ENCODE results near the gene IGSF9. TPM values are rescaled to one million over a fixed set of nuclear protein-coding genes. Genes with fewer than 3 reads are reported as not detected.

IGSF9 gene
- polyA plus RNA-seq, 1 donor from 2014 or later, result 11.8 TPM

DNA sequence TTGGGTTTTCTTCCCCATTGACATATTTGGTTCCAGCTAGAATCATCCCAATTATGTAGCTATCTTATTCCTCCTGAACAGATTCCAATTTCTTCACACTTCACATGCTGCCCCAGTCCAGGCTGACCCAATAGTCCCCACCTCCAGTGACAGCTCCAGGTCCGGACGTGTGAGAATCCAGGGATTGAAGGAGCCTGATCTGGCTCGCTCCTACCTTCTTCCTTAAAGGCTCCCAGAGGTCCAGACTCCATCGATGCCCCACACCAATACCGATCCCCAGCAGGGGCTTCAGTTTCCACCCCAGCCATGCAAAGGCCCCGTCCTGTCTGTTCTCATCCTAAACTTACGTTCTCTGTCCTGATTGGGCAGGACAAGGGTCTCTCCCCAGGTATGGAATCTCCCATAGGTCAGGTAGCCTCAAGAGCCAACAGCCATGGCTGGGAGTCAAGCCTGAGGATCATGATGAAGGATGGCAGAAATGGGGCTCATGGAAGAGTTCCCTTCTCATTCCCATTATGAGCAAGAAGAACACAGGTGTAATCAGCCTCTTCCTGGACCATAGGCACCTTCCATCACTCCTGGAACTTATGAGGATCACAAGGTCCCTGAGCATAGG lies 29.0 kb upstream of the IGSF9 start:
- Histone ChIP-seq H3K9me2 (ENCODE audit: insufficient read depth, low read length) (no peaks in the 10 kb centered on the region), H3K27ac (ENCODE audit: low read length) (no peak overlapping the region), H3K27me3 (ENCODE audit: insufficient read depth, low read depth, low read length) (no peaks in the 10 kb centered on the region), H3K4me3 (ENCODE audit: low read length) (no peak overlapping the region), H3K79me2 (replicated peaks; ENCODE audit: insufficient read depth, low read length) (no peaks in the 10 kb centered on the region), H3K4me2 (ENCODE audit: low read length) (no peak overlapping the region), H2AFZ (ENCODE audit: low read depth, low read length) (no peak overlapping the region), H3K9ac (ENCODE audit: low read length) (no peak overlapping the region), H4K20me1 (ENCODE audit: insufficient read depth) (no peaks in the 10 kb centered on the region), H3F3A (ENCODE audit: insufficient read depth, low read length, poor library complexity, severe bottlenecking) (no peaks in the 10 kb centered on the region), H3K36me3 (ENCODE audit: insufficient read depth, low read length) (no peaks in the 10 kb centered on the region), H3K9me3 (ENCODE audit: low read length) (no peaks in the 10 kb centered on the region)
- no peak for TF ChIP-seq MXI1 (conservative IDR thresholded peaks at IDR 0.05; ENCODE audit: poor library complexity, severe bottlenecking)

DNA sequence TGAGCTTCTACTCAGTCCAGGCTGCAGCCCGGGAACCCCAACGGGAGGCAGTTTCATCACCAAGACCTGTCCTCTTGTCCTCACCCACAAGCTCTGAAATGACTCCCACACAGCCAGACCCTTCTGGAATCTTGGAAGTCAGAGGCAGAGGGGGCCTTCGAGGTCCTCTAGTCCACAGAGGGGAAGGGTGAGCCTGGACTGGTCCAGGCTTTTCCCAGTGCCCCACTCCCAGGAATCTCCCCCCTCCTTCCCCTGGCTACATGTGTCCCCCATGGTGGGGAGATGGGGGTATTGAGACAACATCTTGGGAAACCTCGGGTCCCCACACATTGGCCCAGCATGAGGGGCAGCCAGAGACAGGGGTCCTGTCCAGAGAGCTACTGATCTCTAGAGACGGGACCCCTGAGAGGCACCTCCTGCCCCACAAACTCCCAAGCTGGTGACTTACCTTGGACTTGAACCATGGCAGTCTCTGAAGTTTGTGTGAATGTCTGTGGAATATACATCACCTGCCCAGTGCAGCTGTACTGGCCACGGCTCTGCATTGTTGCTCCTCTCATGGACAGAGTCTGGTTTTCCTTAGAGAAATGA lies 28.0 kb upstream of the IGSF9 start:
- no peak overlapping the region for H3K27ac ChIP-seq (ENCODE audit: low read length)
- no peaks in the 10 kb centered on the region for H3K36me3 ChIP-seq (ENCODE audit: insufficient read depth, low read length)
- H3K9me2 ChIP-seq (ENCODE audit: insufficient read depth, low read length), result no peaks in the 10 kb centered on the region
- no peaks in the 10 kb centered on the region for H3K9me3 ChIP-seq (ENCODE audit: low read length)
- no peaks in the 10 kb centered on the region for H3K79me2 ChIP-seq (replicated peaks; ENCODE audit: insufficient read depth, low read length)
- H2AFZ ChIP-seq (ENCODE audit: low read depth, low read length), result no peak overlapping the region
- no peak overlapping the region for H3K9ac ChIP-seq (ENCODE audit: low read length)
- no peak overlapping the region for H3K4me3 ChIP-seq (ENCODE audit: low read length)
- H4K20me1 ChIP-seq (ENCODE audit: insufficient read depth), result no peaks in the 10 kb centered on the region
- H3K27me3 ChIP-seq (ENCODE audit: insufficient read depth, low read depth, low read length), result no peaks in the 10 kb centered on the region
- H3K4me2 ChIP-seq (ENCODE audit: low read length), result no peak overlapping the region
- TF ChIP-seq, protein P1, sequence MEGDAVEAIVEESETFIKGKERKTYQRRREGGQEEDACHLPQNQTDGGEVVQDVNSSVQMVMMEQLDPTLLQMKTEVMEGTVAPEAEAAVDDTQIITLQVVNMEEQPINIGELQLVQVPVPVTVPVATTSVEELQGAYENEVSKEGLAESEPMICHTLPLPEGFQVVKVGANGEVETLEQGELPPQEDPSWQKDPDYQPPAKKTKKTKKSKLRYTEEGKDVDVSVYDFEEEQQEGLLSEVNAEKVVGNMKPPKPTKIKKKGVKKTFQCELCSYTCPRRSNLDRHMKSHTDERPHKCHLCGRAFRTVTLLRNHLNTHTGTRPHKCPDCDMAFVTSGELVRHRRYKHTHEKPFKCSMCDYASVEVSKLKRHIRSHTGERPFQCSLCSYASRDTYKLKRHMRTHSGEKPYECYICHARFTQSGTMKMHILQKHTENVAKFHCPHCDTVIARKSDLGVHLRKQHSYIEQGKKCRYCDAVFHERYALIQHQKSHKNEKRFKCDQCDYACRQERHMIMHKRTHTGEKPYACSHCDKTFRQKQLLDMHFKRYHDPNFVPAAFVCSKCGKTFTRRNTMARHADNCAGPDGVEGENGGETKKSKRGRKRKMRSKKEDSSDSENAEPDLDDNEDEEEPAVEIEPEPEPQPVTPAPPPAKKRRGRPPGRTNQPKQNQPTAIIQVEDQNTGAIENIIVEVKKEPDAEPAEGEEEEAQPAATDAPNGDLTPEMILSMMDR (IDR thresholded peaks at IDR 0.05; ENCODE audit: poor library complexity, severe bottlenecking), result no peak
- TF ChIP-seq, protein P2, sequence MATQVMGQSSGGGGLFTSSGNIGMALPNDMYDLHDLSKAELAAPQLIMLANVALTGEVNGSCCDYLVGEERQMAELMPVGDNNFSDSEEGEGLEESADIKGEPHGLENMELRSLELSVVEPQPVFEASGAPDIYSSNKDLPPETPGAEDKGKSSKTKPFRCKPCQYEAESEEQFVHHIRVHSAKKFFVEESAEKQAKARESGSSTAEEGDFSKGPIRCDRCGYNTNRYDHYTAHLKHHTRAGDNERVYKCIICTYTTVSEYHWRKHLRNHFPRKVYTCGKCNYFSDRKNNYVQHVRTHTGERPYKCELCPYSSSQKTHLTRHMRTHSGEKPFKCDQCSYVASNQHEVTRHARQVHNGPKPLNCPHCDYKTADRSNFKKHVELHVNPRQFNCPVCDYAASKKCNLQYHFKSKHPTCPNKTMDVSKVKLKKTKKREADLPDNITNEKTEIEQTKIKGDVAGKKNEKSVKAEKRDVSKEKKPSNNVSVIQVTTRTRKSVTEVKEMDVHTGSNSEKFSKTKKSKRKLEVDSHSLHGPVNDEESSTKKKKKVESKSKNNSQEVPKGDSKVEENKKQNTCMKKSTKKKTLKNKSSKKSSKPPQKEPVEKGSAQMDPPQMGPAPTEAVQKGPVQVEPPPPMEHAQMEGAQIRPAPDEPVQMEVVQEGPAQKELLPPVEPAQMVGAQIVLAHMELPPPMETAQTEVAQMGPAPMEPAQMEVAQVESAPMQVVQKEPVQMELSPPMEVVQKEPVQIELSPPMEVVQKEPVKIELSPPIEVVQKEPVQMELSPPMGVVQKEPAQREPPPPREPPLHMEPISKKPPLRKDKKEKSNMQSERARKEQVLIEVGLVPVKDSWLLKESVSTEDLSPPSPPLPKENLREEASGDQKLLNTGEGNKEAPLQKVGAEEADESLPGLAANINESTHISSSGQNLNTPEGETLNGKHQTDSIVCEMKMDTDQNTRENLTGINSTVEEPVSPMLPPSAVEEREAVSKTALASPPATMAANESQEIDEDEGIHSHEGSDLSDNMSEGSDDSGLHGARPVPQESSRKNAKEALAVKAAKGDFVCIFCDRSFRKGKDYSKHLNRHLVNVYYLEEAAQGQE (IDR thresholded peaks at IDR 0.05; ENCODE audit: borderline replicate concordance), result no peak
- TF ChIP-seq SMC3 (conservative IDR thresholded peaks at IDR 0.05; ENCODE audit: poor library complexity) (no peak), TAF1 (IDR thresholded peaks at IDR 0.05; ENCODE audit: low read depth) (no peak), EZH2 (IDR thresholded peaks at IDR 0.05; ENCODE audit: borderline replicate concordance, insufficient read depth, low read length, poor library complexity, severe bottlenecking) (no peak), POLR2AphosphoS5 (IDR thresholded peaks at IDR 0.05) (no peak), RAD21 (conservative IDR thresholded peaks at IDR 0.05) (no peak), EP300 (conservative IDR thresholded peaks at IDR 0.05; ENCODE audit: poor library complexity, severe bottlenecking) (no peak), MXI1 (conservative IDR thresholded peaks at IDR 0.05; ENCODE audit: poor library complexity, severe bottlenecking) (no peak)
- H3F3A ChIP-seq (ENCODE audit: insufficient read depth, low read length, poor library complexity, severe bottlenecking), result no peaks in the 10 kb centered on the region

All from neural cell (in vitro differentiated cells).